ENCODE measurements around the gene C2orf76. TPM values are rescaled to one million over a fixed set of nuclear protein-coding genes. Genes with fewer than 3 reads are reported as not detected.

The C2orf76 gene
- total RNA-seq, 4 donors from 2014 or later = 13.5 to 63.0 (median 21.5) TPM

DNA sequence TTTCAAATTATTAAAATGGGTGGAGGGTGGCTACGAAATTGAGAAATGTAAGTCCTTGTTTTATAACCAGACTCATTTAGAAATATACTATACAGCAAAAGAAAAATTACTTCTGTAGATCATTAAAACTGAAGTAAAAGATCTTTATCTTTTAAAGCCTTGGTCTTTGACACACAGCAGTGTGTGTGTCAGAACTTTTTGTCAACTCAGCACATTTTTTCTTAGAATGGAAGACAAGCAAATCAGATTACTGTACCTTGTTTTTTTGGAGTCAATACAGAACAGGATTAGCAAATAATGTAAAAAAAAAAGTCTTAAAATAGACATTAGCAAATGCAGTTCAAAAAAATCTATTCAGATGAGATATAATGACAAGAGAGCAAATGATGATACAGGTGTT, 49.1 kb downstream of the C2orf76 start:
- no peak overlapping the region for H3K27ac ChIP-seq
- TF ChIP-seq, protein P1, sequence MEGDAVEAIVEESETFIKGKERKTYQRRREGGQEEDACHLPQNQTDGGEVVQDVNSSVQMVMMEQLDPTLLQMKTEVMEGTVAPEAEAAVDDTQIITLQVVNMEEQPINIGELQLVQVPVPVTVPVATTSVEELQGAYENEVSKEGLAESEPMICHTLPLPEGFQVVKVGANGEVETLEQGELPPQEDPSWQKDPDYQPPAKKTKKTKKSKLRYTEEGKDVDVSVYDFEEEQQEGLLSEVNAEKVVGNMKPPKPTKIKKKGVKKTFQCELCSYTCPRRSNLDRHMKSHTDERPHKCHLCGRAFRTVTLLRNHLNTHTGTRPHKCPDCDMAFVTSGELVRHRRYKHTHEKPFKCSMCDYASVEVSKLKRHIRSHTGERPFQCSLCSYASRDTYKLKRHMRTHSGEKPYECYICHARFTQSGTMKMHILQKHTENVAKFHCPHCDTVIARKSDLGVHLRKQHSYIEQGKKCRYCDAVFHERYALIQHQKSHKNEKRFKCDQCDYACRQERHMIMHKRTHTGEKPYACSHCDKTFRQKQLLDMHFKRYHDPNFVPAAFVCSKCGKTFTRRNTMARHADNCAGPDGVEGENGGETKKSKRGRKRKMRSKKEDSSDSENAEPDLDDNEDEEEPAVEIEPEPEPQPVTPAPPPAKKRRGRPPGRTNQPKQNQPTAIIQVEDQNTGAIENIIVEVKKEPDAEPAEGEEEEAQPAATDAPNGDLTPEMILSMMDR (IDR thresholded peaks at IDR 0.05) = no peak
- TF ChIP-seq POLR2A (IDR thresholded peaks at IDR 0.05) = no peak
- no peaks in the 10 kb centered on the region for H3K27me3 ChIP-seq
- H3K36me3 ChIP-seq = no peaks in the 10 kb centered on the region
- intact Hi-C loops (cut with DNase I; ENCODE audit: low total_unique reads) = no loop called here
- DNase-seq = no peak
- H3K4me3 ChIP-seq = no peak overlapping the region
- no peaks in the 10 kb centered on the region for H3K9me3 ChIP-seq
- no peaks in the 10 kb centered on the region for H3K4me1 ChIP-seq

DNA sequence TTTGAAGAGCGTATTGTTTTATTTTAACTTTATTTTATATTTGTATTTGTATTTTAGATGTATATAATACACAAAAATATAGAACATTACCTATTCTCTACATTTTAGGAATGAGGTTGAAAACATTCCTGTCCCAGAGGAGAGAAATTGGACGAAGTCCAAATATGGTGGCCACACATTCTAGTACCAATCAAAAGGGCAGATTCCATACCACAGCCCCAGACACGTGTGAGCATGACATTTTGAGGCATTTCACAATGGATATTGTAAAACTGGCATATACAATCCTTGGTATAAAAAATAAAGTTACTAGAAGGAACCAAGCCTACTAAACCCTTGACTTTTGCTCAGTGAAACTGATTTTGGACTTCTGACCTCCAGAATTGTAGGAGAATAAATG, 50.6 kb downstream of the C2orf76 start:
- H3K36me3 ChIP-seq = no peaks in the 10 kb centered on the region
- H3K4me1 ChIP-seq = no peaks in the 10 kb centered on the region
- TF ChIP-seq, protein P1 (IDR thresholded peaks at IDR 0.05) = no peak
- no peak for TF ChIP-seq POLR2A (IDR thresholded peaks at IDR 0.05)
- no peaks in the 10 kb centered on the region for H3K27me3 ChIP-seq
- no peaks in the 10 kb centered on the region for H3K9me3 ChIP-seq
- no peak for DNase-seq
- H3K27ac ChIP-seq = no peak overlapping the region
- no peak overlapping the region for H3K4me3 ChIP-seq
- intact Hi-C loops (cut with DNase I; ENCODE audit: low total_unique reads) = no loop called here

DNA sequence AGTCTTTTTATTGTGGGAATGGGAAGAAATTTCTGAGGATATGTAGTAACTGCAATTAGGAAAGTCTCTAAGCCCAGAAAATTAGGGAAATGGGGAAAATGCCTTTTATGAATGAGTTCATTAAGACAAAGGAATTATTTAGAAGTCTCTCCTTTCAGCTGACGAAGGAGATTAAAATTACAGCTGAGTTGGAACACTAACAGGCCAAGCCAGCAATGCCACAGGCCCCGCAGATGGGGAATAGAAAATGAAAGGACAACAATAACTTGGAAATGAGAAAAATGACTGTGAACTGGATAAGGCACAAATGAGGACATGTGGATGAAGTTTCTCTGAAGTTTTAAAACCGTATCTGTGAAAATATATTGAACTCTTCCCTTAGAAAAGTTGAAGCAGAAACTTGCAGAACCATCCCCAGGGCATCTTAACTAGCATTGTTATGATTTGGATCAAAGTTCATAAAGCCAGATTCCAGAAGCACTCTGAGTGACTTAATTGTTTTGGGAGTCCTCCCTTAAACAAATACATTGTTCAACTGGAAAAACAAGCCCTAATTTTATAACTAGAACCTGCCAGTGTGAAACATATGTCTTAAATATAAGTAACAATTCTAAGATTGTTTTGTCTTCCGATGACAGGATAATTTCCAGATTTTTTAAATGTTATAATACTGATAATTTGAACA, 51.3 kb downstream of the C2orf76 start:
- Histone ChIP-seq H3K27ac (no peak overlapping the region), H3K4me3 (no peak overlapping the region), H3K9me3 (no peaks in the 10 kb centered on the region), H3K27me3 (no peaks in the 10 kb centered on the region), H3K4me1 (no peaks in the 10 kb centered on the region), H3K36me3 (no peaks in the 10 kb centered on the region)
- DNase-seq = no peak
- no peak for TF ChIP-seq POLR2A (IDR thresholded peaks at IDR 0.05)
- TF ChIP-seq, protein P1 (IDR thresholded peaks at IDR 0.05) = no peak
- intact Hi-C loops (cut with DNase I; ENCODE audit: low total_unique reads) = no loop called here

DNA sequence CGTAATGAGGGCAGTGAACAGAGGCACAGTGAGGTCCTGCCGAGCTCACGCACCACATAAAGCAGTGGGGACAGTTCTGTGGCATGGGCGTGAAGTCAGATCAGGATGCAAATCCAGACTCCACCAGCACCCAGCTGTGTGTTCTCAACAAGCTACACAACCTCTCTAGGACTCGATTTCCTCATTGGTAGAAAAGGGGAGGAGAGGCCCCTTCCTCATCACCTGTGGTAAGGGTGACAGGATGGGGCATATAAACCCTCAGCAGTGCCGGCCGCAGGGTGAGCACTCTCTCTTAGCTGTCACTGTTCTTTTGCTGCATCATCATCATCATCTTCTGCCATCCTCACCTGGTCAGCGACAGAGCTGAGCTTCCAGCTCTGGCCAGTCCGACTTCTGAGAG, 54.8 kb downstream of the C2orf76 start:
- no peak overlapping the region for H3K4me3 ChIP-seq
- no peak overlapping the region for H3K27ac ChIP-seq
- no peaks in the 10 kb centered on the region for H3K4me1 ChIP-seq
- no peak for DNase-seq
- no peaks in the 10 kb centered on the region for H3K36me3 ChIP-seq
- H3K9me3 ChIP-seq = no peaks in the 10 kb centered on the region
- intact Hi-C loops (cut with DNase I; ENCODE audit: low total_unique reads) = no loop called here
- TF ChIP-seq, protein P1 (IDR thresholded peaks at IDR 0.05) = no peak
- TF ChIP-seq POLR2A (IDR thresholded peaks at IDR 0.05) = no peak
- H3K27me3 ChIP-seq = no peaks in the 10 kb centered on the region

DNA sequence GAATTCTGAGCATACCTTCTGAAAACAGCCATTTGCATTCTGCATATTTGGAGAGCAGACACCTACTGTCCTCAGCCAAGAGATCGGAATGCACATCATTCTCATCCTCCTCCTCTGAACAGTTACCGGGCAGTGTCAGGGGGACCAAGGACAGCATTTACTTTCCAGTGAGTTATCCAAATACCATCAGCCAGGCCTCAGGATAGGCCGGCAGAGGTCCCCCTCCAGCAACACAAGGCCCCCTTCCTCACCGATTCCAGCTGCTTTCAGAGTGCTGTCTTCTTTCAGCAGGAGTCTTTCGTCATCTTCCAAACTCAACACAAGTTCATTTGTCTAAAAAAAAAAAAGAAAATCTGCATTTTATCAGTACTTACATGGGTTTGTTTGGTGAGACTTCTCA, 55.3 kb downstream of the C2orf76 start:
- intact Hi-C loops (cut with DNase I; ENCODE audit: low total_unique reads) = no loop called here
- Histone ChIP-seq H3K4me1 (no peaks in the 10 kb centered on the region), H3K36me3 (no peaks in the 10 kb centered on the region), H3K27me3 (no peaks in the 10 kb centered on the region), H3K27ac (no peak overlapping the region), H3K9me3 (no peaks in the 10 kb centered on the region), H3K4me3 (no peak overlapping the region)
- no peak for DNase-seq
- no peak for TF ChIP-seq POLR2A (IDR thresholded peaks at IDR 0.05)
- TF ChIP-seq, protein P1 (IDR thresholded peaks at IDR 0.05) = no peak

All from uterus (tissue), 4 donors.